DMS153 treated with DMSO at 0.1 percent for 48 hours (cell line): ENCODE results near the gene NAXD.
A peak's percentile ranks its signal among the peaks of the same experiment; 100 is the strongest.
"Not testable (repeated sequence)": the region's sequence is repeated elsewhere in the genome, so short reads cannot be mapped to it uniquely, and the experiment has no call there.

Experiments
- DNase-seq: peaks from one replicate; lab custom pipeline; 2025; ENCODE audit not compliant: unreplicated experiment; lab: John Stamatoyannopoulos, UW

Gene NAXD

GRCh38 chr13:110643324-110643723, 28.0 kb downstream of the NAXD start:
- DNase-seq = no peak

DNA sequence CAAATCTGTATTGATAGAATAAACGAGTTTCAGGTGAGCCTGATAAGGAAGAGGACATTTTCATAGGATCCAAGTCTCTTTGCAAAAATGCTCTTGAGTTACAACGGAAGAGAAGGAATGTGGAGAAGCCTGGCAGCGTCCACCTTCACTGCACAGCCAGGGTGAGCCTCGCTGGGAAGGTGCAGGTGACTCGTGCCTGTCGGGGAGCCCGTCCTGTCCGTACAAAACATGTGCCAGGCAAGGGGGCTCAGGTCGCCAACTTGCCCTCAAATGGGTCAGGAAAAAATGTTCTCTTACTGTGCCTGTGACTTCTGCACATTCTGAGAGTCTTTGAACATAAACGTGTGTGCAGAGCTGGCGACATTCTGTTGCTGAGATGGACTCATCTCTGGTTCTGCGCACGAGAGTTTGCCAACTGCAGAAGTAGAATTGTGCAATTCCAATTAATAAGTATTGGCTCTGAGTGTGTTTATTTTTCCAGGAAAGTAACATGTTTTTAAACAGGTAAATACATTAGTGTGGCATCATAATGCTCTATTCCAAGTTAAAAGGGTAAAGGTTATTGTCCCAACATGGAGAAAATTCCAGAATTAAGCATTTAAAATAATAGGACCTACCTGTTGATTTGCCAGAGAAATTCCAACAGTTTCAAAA, 28.6 kb downstream of the NAXD start:
- no peak for DNase-seq

- peak; percentile 61 for DNase-seq
These were observed 29.7 kb downstream of the NAXD start for GRCh38 chr13:110644892-110645521.

DNA sequence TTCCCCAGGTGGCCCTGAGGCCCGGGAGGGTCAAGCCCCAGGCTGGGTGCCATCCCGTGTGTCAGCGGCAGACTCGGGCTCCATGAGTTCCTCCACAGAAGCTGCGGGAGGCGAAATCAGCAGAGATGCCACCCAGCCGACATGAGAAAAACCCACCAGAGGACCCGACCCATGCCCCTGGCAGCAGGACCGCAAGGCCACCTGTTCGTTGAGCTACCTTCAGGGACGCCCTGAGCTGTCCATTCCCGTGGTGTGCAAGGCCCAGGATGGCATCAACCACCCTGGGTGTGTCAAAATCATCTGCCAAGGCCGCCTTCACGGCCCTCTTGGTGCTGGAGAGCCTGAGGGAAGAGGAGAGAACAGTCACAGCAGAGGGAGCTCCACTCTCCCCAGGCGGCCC, 30.4 kb downstream of the NAXD start:
- no peak for DNase-seq

DNA sequence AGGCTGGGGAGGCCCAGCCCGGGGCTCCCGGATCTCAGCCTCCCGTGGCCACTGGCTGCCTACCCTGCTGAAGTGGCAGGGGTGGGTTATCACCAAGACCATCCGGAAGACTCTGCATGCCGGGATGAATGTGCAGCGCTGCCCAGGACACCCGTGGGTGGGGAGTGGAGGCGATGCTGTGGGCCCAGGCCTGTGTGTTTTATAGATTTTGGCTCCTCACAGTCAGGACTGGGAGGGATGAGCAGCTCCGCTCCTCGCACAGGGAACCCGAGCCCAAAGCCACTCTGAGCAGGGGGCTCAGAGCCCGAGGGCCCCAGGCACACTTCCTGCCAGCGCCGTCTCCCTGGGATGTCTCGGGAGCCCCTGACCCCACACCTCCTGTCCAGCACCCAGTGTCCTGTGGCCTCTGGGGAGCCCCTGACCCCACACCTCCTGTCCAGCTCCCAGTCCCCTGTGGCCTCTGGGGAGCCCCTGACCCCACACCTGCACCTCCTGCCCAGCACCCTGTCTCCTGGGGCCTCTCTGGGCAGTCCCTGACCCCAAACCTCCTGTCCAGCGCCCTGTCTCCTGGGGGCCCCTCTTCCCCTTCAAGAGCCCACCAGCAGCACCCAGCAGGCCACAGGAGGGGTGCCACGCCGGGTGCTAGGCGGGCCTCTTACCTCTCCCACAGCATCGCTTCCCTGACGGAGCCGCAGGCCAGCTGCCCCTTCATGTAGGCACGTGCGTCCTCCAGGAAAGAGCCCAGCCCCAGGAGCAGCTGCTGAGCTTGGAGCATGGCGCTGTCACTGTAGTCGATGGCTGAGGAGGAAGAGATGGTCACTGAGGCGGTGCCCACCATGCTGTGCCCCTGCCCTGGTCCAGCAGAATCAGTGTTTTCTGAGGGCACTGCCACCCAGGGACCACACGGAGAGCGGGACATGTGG, 31.4 kb downstream of the NAXD start:
- no peak for DNase-seq

DNA sequence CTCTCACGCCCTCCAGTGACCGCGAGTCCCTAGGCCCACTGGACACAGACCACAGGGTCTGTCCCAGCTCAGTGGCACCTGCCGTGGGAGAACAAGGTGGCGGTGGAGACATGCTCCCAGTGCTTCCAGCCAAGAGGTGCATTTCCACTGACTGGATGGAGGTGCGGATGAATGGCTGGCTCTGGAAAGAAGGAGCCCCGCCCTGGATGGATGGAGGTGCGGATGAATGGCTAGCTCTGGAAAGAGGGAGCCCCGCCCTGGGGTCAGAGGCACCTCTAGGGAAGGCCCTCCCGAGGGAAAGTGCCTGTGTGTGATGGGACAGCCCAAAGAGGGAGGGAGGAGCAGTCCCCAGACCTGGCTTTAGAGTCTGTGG, 32.0 kb downstream of the NAXD start:
- DNase-seq = no peak

GRCh38 chr13:110648146-110648819, 32.9 kb downstream of the NAXD start:
- no peak for DNase-seq

DNA sequence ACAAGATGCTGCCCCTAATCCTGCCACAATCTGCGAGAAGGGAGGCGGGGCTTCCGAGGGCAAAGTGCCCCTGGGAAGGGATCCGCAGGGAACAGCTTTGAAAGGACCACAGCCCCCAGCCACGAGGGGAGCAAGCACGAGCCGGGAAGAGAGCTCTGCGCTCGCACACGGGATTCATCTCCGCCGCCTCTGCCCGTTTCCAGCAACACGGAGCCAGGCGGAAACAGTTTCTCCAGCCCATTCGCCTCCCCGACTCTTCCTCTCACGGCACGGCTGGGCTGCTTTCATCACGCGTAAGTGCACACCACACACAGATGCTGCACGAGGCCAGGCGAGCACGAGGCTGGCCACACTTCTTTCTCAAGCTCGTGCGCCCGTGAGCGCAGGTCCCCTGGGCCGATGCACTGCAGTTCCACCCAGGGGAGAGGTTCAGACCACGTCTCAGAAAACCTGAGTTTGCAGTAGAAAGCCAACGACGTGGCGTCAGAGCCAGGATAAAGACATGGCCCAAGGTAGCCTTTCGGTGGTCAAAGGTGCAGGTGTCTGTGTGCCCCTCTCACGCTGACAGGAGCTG, 33.6 kb downstream of the NAXD start:
- DNase-seq = no peak

GRCh38 chr13:110649551-110649950, 34.2 kb downstream of the NAXD start:
- DNase-seq = no peak

- DNase-seq = no peak
These were observed 35.1 kb downstream of the NAXD start for GRCh38 chr13:110650436-110650835.

GRCh38 chr13:110651271-110651670, 35.9 kb downstream of the NAXD start:
- no peak for DNase-seq

- no peak for DNase-seq
These were observed 36.4 kb downstream of the NAXD start for GRCh38 chr13:110651726-110652230.

GRCh38 chr13:110652231-110652730, 36.9 kb downstream of the NAXD start:
- no peak for DNase-seq

- DNase-seq = no peak
These were observed 37.4 kb downstream of the NAXD start for GRCh38 chr13:110652764-110653163.

DNA sequence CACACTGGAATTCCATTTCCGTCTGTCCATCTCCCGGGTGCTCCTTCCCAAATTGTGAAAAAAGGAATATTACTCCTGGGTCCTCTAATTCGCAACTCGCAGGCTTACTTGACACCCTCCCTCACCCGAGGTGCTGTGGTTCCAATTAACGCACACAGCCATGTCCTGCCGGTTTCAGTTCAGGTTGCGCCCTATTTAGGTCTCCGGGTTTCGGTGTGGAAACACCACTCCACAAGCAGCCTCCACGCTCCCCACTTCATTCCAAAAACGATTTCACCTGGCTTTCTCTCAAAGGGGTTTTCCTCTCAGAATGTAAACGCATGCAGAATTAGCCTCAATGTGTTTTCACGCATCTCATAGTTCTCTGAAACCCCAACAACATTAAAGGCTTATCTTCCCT, 37.9 kb downstream of the NAXD start:
- no peak for DNase-seq

- no peak for DNase-seq
These were observed 38.5 kb downstream of the NAXD start for GRCh38 chr13:110653851-110654250.

DNA sequence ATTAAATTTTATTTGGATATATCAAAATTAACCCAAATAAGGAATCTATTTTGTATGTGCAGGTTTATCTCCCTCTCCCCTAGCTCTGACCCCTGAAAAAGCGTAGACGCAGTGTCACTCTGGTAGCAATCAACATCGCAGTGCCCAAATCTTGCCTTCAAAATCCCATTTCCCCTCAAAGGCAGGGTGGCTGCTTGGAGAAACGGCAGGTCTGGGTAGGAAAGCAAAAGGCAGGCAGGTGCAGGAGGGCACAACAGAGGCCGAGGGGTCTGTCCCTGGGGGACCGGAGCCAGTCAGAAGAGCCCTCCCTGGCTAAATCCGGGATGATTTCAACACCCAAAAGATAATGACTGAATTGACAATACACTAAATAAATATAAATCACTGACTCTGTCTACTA, 41.9 kb downstream of the NAXD start:
- no peak for DNase-seq

- DNase-seq = not testable (repeated sequence)
These were observed 43.0 kb downstream of the NAXD start for GRCh38 chr13:110658218-110658911.

DNA sequence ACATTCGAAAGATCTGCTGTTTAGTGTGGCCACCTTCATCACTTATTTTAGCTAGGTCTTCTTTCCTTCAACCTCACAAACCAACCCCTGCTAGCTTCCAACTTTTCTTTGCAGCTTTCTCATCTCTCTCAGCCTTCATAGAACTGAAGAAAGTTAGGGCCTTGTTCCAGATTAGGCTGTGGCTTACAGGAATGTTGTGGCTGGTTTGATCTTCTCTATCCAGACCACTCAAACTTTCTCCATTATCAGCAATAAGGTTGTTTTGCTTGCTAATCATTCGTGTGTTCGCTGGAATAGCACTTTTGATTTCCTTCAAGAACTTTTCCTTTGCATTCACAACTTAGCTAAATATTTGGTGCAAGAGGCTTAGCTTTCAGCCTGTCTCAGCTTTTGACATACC, 45.9 kb downstream of the NAXD start:
- DNase-seq = no peak

GRCh38 chr13:110662091-110662490, 46.7 kb downstream of the NAXD start:
- DNase-seq = no peak
